HG02885 (cell line): Measurements from ENCODE around the gene PRC1.

ENCODE experiments used
- ATAC-seq: cut with Tn5 transposase; IDR thresholded peaks from one replicate; pipeline ENCODE4 v1.9.1; 2021; ENCODE audit warnings: mild to moderate bottlenecking; ENCODE audit not compliant: unreplicated experiment, poor library complexity

The PRC1 gene

DNA sequence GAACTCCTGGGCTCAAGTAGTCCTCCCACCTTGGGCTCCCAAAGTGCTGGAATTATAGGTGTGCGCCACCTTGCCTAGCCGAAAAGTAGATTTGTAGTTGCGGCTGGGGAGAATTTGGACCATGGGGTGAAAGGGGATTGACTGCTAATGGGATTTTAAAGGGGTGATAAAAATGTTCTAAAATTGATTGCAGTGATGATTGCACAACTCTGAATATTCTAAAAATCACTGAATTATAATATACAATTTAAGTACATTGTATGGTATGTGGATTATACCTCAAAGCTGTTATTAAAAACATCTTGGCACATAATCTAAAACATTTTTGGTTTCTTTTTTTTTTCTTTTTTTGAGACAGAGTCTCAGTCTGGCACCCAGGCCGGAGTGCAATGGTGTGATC lies 3.9 kb downstream of the PRC1 start:
- ATAC-seq = no peak

DNA sequence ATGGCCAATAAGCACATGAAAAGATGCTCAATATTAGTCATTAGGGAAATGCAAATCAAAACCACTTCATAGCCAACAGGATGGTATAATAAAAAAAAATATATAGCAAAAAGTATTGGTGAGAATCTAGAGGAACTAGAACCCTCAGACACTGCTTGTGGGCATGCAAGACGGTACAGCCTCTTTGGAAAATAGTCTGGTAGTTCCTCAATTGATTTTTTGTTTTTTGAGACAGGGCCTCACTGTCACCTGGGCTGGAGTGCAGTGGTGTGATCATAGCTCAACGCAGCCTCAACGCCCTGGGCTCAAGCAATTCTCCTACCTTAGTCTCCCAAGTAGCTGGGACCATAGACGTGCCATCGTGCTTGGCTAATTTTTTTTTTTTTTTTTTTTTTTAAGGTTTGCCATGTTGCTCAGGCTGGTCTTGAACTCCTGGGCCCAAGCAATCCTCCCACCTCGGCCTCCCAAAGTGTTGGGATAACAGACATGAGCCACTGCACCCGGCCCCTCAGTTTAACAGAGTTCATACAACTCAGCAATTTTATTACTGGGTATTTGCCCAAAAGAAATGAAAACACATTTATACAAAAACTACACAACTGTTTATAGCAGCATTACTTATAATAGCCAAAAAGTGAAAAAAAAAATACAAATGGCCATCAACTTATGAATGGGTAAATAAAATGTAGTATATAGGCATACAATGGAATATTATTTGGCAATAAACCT lies 5.1 kb downstream of the PRC1 start:
- ATAC-seq = no peak

DNA sequence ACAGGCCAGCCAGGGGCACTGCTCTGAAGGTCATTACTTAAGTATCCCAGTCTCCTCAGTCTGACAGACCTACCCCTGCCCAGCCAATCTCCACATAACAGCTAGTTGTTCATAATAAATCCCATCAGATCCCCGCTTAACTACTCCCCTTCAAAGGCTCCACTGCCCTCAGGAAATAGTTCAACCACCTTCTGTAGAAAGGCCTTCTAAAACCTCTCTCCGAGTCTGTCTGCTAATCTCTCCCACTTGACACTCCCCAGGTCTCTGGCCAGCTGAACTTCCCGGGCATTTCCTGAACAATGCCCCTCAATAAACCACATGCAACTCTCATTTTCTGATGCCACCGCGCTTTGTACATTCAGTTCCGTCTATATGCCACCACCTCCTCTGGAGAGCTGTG lies 6.0 kb downstream of the PRC1 start:
- ATAC-seq = no peak

GRCh38 chr15:90987561-90988141 lies 6.7 kb downstream of the PRC1 start:
- ATAC-seq = no peak

GRCh38 chr15:90986790-90987507 lies 7.4 kb downstream of the PRC1 start:
- ATAC-seq = peak; percentile 59

DNA sequence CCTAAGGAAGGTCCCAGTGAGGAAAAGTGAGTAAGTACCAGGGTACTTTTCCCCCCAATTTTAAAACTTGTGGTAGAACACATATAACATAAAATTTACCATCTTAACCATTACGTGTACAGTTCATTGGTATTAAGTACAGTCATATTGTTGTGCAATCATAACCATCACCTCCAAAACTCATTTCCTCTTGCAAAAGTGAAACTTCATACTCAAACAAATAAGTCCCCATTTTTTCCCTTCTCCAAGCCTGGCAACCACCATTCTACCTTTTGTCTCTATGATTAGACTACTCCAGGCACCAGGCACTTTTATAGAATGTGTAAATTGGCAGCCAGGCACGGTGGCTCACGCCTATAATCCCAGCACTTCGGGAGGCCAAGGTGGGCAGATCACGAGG lies 12.2 kb downstream of the PRC1 start:
- peak; percentile 39 for ATAC-seq

GRCh38 chr15:90981681-90982080 lies 12.7 kb downstream of the PRC1 start:
- ATAC-seq = peak; percentile 81

GRCh38 chr15:90979582-90979981 lies 14.8 kb downstream of the PRC1 start:
- ATAC-seq = no peak

GRCh38 chr15:90974216-90974615 lies 20.1 kb downstream of the PRC1 start:
- no peak for ATAC-seq

DNA sequence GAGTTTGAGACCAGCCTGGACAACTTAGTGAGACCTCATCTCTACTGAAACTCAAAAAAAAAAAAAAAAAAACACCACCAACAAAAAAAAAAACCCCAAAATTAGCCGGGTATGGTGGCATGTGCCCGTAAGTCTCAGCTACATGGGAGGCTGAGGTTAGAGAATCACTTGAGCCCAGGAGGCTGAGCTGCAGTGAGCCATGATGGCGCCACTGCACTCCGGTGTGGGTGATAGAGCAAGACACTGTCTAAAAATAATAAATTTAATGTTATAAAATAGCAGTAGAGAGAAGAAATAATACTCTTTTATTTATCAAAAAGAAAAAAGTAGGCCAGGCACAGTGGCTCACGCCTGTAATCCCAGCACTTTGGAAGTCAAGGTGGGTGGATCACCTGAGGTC lies 22.2 kb downstream of the PRC1 start:
- ATAC-seq = no peak

- no peak for ATAC-seq
Measured at GRCh38 chr15:90970274-90970673, 24.1 kb downstream of the PRC1 start.

GRCh38 chr15:90968434-90968833 lies 25.9 kb downstream of the PRC1 start:
- no peak for ATAC-seq

DNA sequence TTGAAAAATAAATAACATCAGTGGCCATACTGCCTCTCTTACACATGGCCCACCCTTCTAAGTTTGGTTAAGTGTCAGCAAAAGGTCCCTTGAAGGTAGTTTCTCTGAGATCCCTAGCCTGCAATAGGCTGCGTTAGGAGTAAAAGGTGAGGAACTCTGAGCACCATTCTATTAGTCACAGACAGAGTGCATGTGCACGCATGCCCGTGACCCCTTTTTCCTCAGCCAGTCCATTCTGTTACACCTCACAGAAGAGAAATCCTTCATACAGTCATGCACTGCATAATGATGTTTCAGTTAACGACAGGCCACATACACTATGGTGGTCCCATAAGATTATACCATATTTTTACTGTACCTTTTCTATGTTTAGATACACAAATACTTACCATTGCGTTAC lies 27.1 kb downstream of the PRC1 start:
- no peak for ATAC-seq

DNA sequence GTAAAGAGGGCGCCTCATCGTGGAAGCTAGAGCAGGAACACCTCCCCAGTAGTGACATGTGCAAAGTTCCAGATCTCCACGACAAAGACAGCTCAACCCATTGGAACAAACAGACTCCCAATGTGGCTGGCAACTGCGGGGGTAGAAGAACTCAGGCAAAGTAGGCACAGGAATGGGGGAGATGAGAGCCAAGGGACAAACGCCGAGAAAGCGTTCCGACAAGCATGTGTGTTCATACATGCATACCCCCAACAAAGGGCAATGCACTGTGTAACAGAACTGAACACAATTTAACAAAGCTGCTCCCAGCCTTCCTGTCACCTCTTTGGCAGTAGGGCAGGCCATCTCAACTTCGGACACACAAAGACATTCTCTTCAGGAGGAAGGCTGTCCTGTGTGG lies 28.1 kb downstream of the PRC1 start:
- no peak for ATAC-seq

DNA sequence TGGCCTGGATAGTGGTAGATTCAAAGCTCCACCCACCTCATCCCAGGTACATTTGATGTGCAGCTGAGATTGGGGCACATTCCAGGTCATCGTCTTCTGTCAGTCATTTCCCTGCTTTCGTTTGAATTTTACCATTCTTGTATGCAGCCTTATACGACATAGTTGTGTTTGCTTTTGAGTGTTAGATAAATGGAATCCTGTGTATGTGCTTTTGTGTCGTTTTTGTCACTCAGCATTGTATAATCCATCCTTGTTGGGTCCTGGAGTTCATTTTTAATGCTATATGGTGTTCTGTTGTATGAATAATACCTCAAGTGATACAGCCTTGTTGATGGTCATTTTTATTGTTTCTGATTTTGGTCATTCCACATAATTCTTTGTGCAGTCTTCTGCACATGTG lies 32.3 kb downstream of the PRC1 start:
- ATAC-seq = no peak

- no peak for ATAC-seq
Measured at GRCh38 chr15:90960298-90961091, 33.8 kb downstream of the PRC1 start.

- ATAC-seq = no peak
Measured at GRCh38 chr15:90959894-90960293, 34.4 kb downstream of the PRC1 start.

- no peak for ATAC-seq
Measured at GRCh38 chr15:90959028-90959595, 35.2 kb downstream of the PRC1 start.

DNA sequence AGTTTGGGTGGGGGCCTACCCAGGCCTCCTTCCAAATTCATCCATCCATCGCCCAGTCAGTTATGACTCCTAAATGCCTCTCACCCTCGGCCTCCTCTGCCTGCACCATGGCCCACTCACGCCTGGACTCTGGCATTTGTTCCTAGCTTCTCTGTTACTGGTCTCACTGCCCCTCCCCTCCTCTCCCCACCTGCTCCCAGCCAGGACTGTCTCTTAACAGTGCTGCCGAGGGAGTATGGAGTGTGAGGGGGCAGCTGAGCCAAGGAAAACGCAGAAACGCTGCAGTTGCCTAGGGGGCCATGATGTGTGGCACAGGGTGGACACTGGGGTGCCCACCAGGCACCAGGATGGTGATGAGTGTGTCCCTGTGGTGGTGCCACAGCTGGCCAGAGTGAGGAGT lies 36.5 kb downstream of the PRC1 start:
- ATAC-seq = no peak

DNA sequence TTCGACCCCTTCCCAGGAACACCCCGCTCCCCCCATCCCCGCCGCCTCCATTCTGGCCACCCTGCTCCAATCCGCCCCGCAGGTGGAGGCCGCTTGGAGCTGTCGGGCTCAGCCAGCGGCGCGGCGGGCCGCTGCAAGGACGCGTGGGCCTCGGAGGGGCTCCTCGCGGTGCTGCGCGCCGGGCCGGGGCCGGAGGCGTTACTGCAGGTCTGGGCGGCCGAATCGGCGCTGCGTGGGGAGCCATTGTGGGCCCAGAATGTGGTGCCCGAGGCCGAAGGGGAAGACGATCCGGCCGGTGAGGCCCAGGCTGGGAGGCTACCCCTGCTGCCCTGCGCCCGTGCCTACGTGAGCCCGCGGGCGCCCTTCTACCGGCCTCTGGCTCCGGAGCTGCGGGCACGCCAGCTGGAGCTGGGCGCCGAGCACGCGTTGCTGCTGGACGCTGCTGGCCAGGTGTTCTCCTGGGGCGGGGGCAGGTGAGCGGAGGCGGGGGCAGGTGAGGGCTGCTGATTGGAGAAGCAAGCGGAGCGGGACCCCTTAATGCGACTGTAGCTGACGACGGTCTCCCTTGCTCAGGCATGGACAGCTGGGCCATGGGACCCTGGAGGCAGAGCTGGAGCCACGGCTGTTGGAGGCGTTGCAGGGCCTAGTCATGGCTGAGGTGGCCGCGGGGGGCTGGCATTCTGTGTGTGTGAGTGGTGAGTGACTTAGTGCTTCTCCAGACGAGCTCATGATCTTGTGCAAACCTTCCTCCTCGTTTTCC lies 37.1 kb downstream of the PRC1 start:
- no peak for ATAC-seq
